Measurements from ENCODE around the gene PIK3CD.

DNA sequence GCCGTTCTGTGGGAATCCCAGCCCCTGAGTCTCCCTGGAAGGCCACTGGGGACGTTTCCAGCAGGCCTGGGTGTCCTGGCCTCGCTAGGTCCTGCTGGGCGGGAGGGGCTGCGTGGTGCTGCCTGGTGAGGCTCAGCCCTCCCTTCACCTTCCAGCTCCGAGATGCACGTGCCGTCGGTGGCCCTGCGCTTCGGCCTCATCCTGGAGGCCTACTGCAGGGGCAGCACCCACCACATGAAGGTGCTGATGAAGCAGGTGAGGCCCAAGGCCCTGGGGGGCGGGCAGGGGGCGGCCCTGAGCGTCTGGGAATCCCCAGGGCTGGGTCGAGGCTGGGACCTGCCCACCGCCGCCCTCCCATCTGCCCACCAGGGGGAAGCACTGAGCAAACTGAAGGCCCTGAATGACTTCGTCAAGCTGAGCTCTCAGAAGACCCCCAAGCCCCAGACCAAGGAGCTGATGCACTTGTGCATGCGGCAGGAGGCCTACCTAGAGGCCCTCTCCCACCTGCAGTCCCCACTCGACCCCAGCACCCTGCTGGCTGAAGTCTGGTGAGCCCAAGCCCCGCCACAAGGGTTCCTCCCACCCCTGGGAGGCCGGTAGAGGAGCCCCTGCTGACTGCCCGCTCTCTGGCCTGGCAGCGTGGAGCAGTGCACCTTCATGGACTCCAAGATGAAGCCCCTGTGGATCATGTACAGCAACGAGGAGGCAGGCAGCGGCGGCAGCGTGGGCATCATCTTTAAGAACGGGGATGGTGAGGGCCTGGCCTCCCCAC is 70.3 kb downstream of the PIK3CD start:
- TF ChIP-seq POLR2A (IDR thresholded peaks at IDR 0.05; ENCODE audit: low read depth, low read length) (no peak), POLR2AphosphoS5 (IDR thresholded peaks at IDR 0.05; ENCODE audit: low read depth, low read length) (no peak)

All from GM12892 (cell line).